ACC112 (cell line): ENCODE results near the gene HLA-DQA1.
"Not testable (repeated sequence)": the region's sequence is repeated elsewhere in the genome, so short reads cannot be mapped to it uniquely, and the experiment has no call there.

Source experiments
- H2AFZ ChIP-seq: fragments of 200-600 bp; sonication (generic); one replicate; pipeline ENCODE4 v1.6.0; 2017; ENCODE audit warnings: antibody characterized with exemption, low read length; ENCODE audit not compliant: unreplicated experiment
- H3K27ac ChIP-seq: fragments of 200-600 bp; sonication (generic); 2 replicates; pipeline ENCODE4 v1.5.1; 2014; ENCODE audit warnings: low read depth, mild to moderate bottlenecking, antibody characterized with exemption, low read length, moderate library complexity
- H3K27me3 ChIP-seq: fragments of 200-600 bp; sonication (generic); 2 replicates; pipeline ENCODE4 v1.6.1; 2014; ENCODE audit warnings: mild to moderate bottlenecking, antibody characterized with exemption, low read length, moderate library complexity, mixed read lengths; ENCODE audit not compliant: insufficient read depth
- H3K36me3 ChIP-seq: fragments of 200-600 bp; sonication (generic); 2 replicates; pipeline ENCODE4 v1.6.1; 2016; ENCODE audit warnings: mild to moderate bottlenecking, antibody characterized with exemption, low read length, moderate library complexity, mixed read lengths; ENCODE audit not compliant: insufficient read depth
- H3K4me1 ChIP-seq: fragments of 200-600 bp; sonication (generic); one replicate; pipeline ENCODE4 v1.6.1; 2016; ENCODE audit warnings: low read length, mixed read lengths; ENCODE audit not compliant: insufficient read depth, unreplicated experiment, control insufficient read depth
- H3K4me3 ChIP-seq: fragments of 200-600 bp; sonication (generic); 2 replicates; pipeline ENCODE4 v1.5.1; 2014; ENCODE audit warnings: mild to moderate bottlenecking, low read depth, low read length
- H3K79me2 ChIP-seq: fragments of 200-600 bp; sonication (generic); one replicate; pipeline ENCODE4 v1.6.0; 2016; ENCODE audit warnings: low read length; ENCODE audit not compliant: control insufficient read depth, unreplicated experiment, insufficient read depth

HLA-DQA1 gene

DNA sequence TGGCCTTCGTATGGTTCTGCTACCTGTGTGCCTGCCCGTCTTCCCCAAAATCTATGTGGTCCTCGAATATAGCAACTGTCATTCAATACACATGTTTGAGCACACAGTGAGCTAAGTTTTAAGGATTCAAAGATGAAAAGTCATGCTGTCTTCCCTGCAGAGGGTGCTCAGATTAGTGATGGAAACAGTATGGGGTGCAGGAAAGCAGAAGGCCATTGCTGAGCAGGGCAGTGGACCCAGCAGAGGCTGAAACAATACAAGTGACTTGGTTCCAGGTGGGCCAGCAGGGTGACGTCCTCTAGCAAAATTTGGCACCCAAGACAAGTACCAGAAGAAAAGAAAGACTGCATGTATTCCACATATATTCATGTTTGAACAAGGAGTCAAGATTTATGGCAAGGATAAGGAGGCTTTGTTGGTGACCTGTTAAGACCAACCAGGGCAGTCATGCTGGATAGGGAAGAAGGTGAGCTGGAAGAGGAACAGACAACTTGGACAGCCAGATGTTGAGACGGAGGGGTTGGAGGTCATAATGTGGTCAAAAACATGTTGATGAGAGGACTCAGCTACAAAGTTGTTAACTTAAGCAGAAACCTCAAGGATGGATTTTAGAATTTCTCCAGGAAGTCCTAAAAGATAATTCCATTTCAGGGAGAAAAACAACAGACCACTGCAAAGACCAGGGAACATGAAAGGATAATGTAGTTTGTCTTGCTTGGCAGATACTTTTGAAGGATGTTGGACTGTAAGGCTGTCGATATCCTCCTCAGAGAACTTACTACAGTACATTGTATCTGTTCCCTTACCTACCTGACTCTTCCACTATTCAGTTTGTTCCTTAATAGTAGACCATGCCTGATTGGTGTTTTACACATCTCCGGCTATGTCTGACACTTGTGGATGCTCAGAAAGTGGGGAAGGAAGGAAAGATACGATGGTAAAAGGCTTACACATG is 2.5 kb downstream of the HLA-DQA1 start:
- Histone ChIP-seq H3K4me1 (no peaks in the 10 kb centered on the region), H3K4me3 (no peak overlapping the region), H2AFZ (no peak overlapping the region), H3K36me3 (no peaks in the 10 kb centered on the region), H3K79me2 (no peaks in the 10 kb centered on the region), H3K27ac (no peak overlapping the region), H3K27me3 (peaks cover 21% of the 10 kb centered on the region)

- H3K4me3 ChIP-seq: no peak overlapping the region
- H2AFZ ChIP-seq: no peak overlapping the region
- no peaks in the 10 kb centered on the region for H3K4me1 ChIP-seq
- no peaks in the 10 kb centered on the region for H3K79me2 ChIP-seq
- H3K36me3 ChIP-seq: no peaks in the 10 kb centered on the region
- peaks cover 12% of the 10 kb centered on the region for H3K27me3 ChIP-seq
- no peak overlapping the region for H3K27ac ChIP-seq
Observed at GRCh38 chr6:32641122-32641521, 3.9 kb downstream of the HLA-DQA1 start.

GRCh38 chr6:32641785-32642719 is 4.8 kb downstream of the HLA-DQA1 start:
- peaks cover 10% of the 10 kb centered on the region for H3K27me3 ChIP-seq
- not testable (repeated sequence) for H3K79me2 ChIP-seq, H2AFZ ChIP-seq, H3K27ac ChIP-seq, H3K4me3 ChIP-seq, H3K4me1 ChIP-seq, H3K36me3 ChIP-seq

GRCh38 chr6:32642720-32643106 is 5.5 kb downstream of the HLA-DQA1 start:
- Histone ChIP-seq H3K27ac (no peak overlapping the region), H3K4me3 (no peak overlapping the region), H3K79me2 (no peaks in the 10 kb centered on the region), H2AFZ (no peak overlapping the region), H3K36me3 (no peaks in the 10 kb centered on the region), H3K27me3 (peaks cover 6% of the 10 kb centered on the region), H3K4me1 (no peaks in the 10 kb centered on the region)

- Histone ChIP-seq H3K4me1 (no peaks in the 10 kb centered on the region), H3K36me3 (no peaks in the 10 kb centered on the region), H3K79me2 (no peaks in the 10 kb centered on the region), H3K4me3 (no peak overlapping the region), H2AFZ (no peak overlapping the region), H3K27me3 (peaks cover 6% of the 10 kb centered on the region), H3K27ac (no peak overlapping the region)
Observed at GRCh38 chr6:32643904-32644303, 6.7 kb downstream of the HLA-DQA1 start.

GRCh38 chr6:32645047-32645703 is 8.0 kb downstream of the HLA-DQA1 start:
- Histone ChIP-seq H3K36me3 (no peaks in the 10 kb centered on the region), H3K79me2 (no peaks in the 10 kb centered on the region), H3K27ac (no peak overlapping the region), H3K27me3 (peaks cover 3% of the 10 kb centered on the region; the same call in 1 of the 2 replicates), H3K4me1 (no peaks in the 10 kb centered on the region), H3K4me3 (no peak overlapping the region), H2AFZ (no peak overlapping the region)

GRCh38 chr6:32655203-32655710 is 18.1 kb downstream of the HLA-DQA1 start:
- no peaks in the 10 kb centered on the region for H3K36me3 ChIP-seq
- H3K4me3 ChIP-seq: no peak overlapping the region
- no peak overlapping the region for H2AFZ ChIP-seq
- no peaks in the 10 kb centered on the region for H3K4me1 ChIP-seq
- peaks cover 5% of the 10 kb centered on the region; the same call in 1 of the 2 replicates for H3K27me3 ChIP-seq
- no peak overlapping the region for H3K27ac ChIP-seq
- H3K79me2 ChIP-seq: no peaks in the 10 kb centered on the region

GRCh38 chr6:32657329-32657728 is 20.1 kb downstream of the HLA-DQA1 start:
- not testable (repeated sequence) for H3K4me1 ChIP-seq, H3K27me3 ChIP-seq, H3K79me2 ChIP-seq, H3K27ac ChIP-seq, H3K4me3 ChIP-seq, H2AFZ ChIP-seq, H3K36me3 ChIP-seq

- H3K36me3 ChIP-seq, H3K4me1 ChIP-seq, H3K27me3 ChIP-seq, H2AFZ ChIP-seq, H3K4me3 ChIP-seq, H3K79me2 ChIP-seq, H3K27ac ChIP-seq: not testable (repeated sequence)
Observed at GRCh38 chr6:32657819-32658218, 20.6 kb downstream of the HLA-DQA1 start.

DNA sequence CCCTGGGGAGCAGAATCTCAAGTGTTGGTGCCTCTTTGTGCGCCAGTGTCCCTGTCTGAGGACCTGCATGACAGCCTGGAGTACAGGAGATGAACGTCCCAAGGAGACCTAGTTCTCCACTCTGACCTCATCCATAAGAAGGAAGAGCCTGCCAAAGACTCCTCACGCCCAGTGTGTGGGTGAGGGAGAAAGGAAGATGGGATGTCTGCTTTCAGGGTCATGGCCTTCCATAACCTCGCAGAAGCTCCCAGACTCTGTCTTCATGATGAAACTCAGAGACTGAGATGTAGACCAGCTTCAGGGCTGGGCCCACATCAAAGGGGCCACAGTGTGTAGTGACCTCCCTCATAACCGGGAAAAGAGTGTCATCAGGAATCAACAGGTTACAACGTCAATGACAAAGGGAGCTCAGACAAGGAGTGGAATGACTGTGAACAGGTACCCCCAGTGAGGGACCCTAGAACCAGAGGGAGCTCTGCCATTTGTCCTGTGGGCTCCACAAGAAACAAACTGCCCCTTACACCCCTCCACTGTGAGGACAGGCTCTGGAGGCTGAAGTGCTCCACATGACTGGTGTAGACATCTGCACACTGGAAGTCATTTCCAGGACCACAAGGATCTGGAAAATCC is 21.2 kb downstream of the HLA-DQA1 start:
- Histone ChIP-seq H3K36me3 (no peaks in the 10 kb centered on the region), H3K27me3 (peaks cover 5% of the 10 kb centered on the region; the same call in 1 of the 2 replicates), H3K27ac (no peak overlapping the region), H3K4me3 (no peak overlapping the region), H2AFZ (no peak overlapping the region), H3K4me1 (no peaks in the 10 kb centered on the region), H3K79me2 (no peaks in the 10 kb centered on the region)
